Mesothelial cell of epicardium (in vitro differentiated cells): Measurements from ENCODE around the gene SND1. TPM values are rescaled to one million over a fixed set of nuclear protein-coding genes. Genes with fewer than 3 reads are reported as not detected.

ENCODE experiments used
- DNase-seq, 2 experiments: peaks; one replicate each; pipeline ENCODE4 v3.0.0; 2021; ENCODE audit warnings: low spot score in 2 of 2; ENCODE audit not compliant: unreplicated experiment in 2 of 2
- H3K27ac Mint-ChIP-seq: 2 replicates; pipeline ENCODE4 v1.8.0; 2021; ENCODE audit warnings: mixed read lengths
- H3K27me3 Mint-ChIP-seq: 2 replicates; pipeline ENCODE4 v1.8.0; 2021; ENCODE audit warnings: low read depth, mixed read lengths
- H3K36me3 Mint-ChIP-seq: 2 replicates; pipeline ENCODE4 v1.8.0; 2021; ENCODE audit warnings: mixed read lengths
- H3K4me1 Mint-ChIP-seq: 2 replicates; pipeline ENCODE4 v1.8.0; 2021; ENCODE audit warnings: mixed read lengths
- H3K4me3 Mint-ChIP-seq: 2 replicates; pipeline ENCODE4 v1.8.0; 2021; ENCODE audit warnings: mild to moderate bottlenecking, moderate library complexity, mixed read lengths
- H3K9me3 Mint-ChIP-seq: 2 replicates; pipeline ENCODE4 v1.8.0; 2021; ENCODE audit warnings: mixed read lengths
- CTCF ChIP-seq: fragments of 200-600 bp; sonication (generic); IDR thresholded peaks from one replicate; pipeline ENCODE4 v1.5.0; 2021; ENCODE audit warnings: antibody characterized with exemption; ENCODE audit not compliant: unreplicated experiment
- total RNA-seq: library from RNA; stranded (reverse); gene quantifications from 3 replicates; pipeline ENCODE4 v1.2.1, GENCODE V29; 2021

Gene SND1
- total RNA-seq, 1 donor from 2014 or later: 211 TPM

GRCh38 chr7:127995881-127996215 is 343.9 kb downstream of the SND1 start:
- Mint-ChIP-seq H3K4me3 (no peak overlapping the region), H3K4me1 (peaks cover 32% of the 10 kb centered on the region)

GRCh38 chr7:127996253-127997071 is 344.5 kb downstream of the SND1 start:
- H3K4me3 Mint-ChIP-seq: no peak overlapping the region
- peak overlapping the region; percentile 67 for H3K27ac Mint-ChIP-seq
- no peaks in the 10 kb centered on the region for H3K27me3 Mint-ChIP-seq
- DNase-seq: no peak
- peaks cover 19% of the 10 kb centered on the region for H3K36me3 Mint-ChIP-seq
- H3K9me3 Mint-ChIP-seq: no peaks in the 10 kb centered on the region
- H3K4me1 Mint-ChIP-seq: peaks cover 32% of the 10 kb centered on the region
- TF ChIP-seq CTCF: no peak

More at GRCh38 chr7:127995881-127996215, 343.9 kb downstream of the SND1 start:
- H3K36me3 Mint-ChIP-seq: peaks cover 22% of the 10 kb centered on the region
- peak overlapping the region; percentile 67 for H3K27ac Mint-ChIP-seq
- H3K27me3 Mint-ChIP-seq: no peaks in the 10 kb centered on the region
- no peak for DNase-seq
- no peak for TF ChIP-seq CTCF
- no peaks in the 10 kb centered on the region for H3K9me3 Mint-ChIP-seq

GRCh38 chr7:127997226-127997922 is 345.4 kb downstream of the SND1 start:
- DNase-seq: no peak
- peaks cover 15% of the 10 kb centered on the region for H3K36me3 Mint-ChIP-seq
- H3K27ac Mint-ChIP-seq: peak overlapping the region; percentile 63
- no peaks in the 10 kb centered on the region for H3K27me3 Mint-ChIP-seq
- H3K4me1 Mint-ChIP-seq: peaks cover 32% of the 10 kb centered on the region
- no peaks in the 10 kb centered on the region for H3K9me3 Mint-ChIP-seq
- no peak for TF ChIP-seq CTCF
- no peak overlapping the region for H3K4me3 Mint-ChIP-seq

GRCh38 chr7:127998671-127999070 is 346.7 kb downstream of the SND1 start:
- Mint-ChIP-seq H3K4me1 (peaks cover 32% of the 10 kb centered on the region), H3K27me3 (no peaks in the 10 kb centered on the region), H3K9me3 (no peaks in the 10 kb centered on the region), H3K27ac (no peak overlapping the region), H3K4me3 (no peak overlapping the region), H3K36me3 (peaks cover 9% of the 10 kb centered on the region)
- no peak for DNase-seq
- no peak for TF ChIP-seq CTCF

GRCh38 chr7:128000048-128000447 is 348.1 kb downstream of the SND1 start:
- H3K36me3 Mint-ChIP-seq: peaks cover 9% of the 10 kb centered on the region

More at GRCh38 chr7:128000048-128000447, 348.1 kb downstream of the SND1 start:
- TF ChIP-seq CTCF: no peak
- no peaks in the 10 kb centered on the region for H3K27me3 Mint-ChIP-seq
- no peaks in the 10 kb centered on the region for H3K9me3 Mint-ChIP-seq
- DNase-seq: no peak
- H3K4me1 Mint-ChIP-seq: peaks cover 31% of the 10 kb centered on the region
- no peak overlapping the region for H3K27ac Mint-ChIP-seq
- no peak overlapping the region for H3K4me3 Mint-ChIP-seq
